ENCODE results near the gene VCAM1. TPM values are rescaled to one million over a fixed set of nuclear protein-coding genes. Genes with fewer than 3 reads are reported as not detected.

Gene VCAM1
- total and polyA plus RNA-seq, 2 of the 4 experiments (the other 2 are of a cell fraction): 10.1 to 21.1 TPM

DNA sequence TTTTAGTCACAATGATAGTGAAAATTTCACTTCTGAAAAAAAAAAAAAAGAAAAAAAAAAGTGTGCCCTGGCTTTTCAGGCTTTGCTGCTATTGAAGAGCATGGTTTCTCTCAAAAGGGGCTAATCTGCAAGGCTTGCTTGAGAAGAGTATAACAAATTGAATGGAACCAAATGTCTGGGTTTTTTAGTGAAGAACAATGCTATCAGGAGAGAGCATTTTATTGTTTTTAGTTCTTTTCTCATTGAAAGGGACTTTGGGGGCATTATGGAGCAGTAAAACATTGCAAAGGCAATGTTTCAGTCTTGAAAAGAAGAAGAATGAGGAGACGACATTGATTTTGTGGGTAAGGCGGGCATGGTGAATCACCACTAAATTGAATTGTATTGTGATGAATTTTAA, 28.2 kb downstream of the VCAM1 start:
- Histone ChIP-seq H3K14ac (replicated peaks; ENCODE audit: low read depth, low read length) (no peak overlapping the region), H4K8ac (ENCODE audit: low read depth in 2 of 2, low read length in 2 of 2) (no peak overlapping the region), H3K4me2 (ENCODE audit: low read depth, low read length) (no peak overlapping the region), H3K27me3 (ENCODE audit: control insufficient read depth, insufficient read depth, low read length) (no peaks in the 10 kb centered on the region), H2BK5ac (ENCODE audit: low read depth, low read length, poor library complexity, severe bottlenecking) (no peak overlapping the region), H4K5ac (ENCODE audit: low read depth, low read length) (no peak overlapping the region), H3K4ac (ENCODE audit: low read depth, low read length) (no peak overlapping the region), H2AK5ac (ENCODE audit: low read depth, low read length) (no peak overlapping the region), H3K23ac (ENCODE audit: low read depth, low read length) (no peak overlapping the region), H3K79me1 (ENCODE audit: low read depth in 1 of 2, low read length in 2 of 2) (no peaks in the 10 kb centered on the region), H2AFZ (replicated peaks; ENCODE audit: low read length, poor library complexity) (no peak overlapping the region), H3K56ac (ENCODE audit: extremely low read depth, insufficient read depth, low read length) (no peak overlapping the region), H4K20me1 (ENCODE audit: insufficient read depth, low read length) (no peaks in the 10 kb centered on the region), H2BK20ac (ENCODE audit: low read depth, low read length) (no peak overlapping the region), H3K18ac (ENCODE audit: low read depth, low read length) (no peak overlapping the region), H3K4me3 (ENCODE audit: insufficient read depth, low read depth, low read length) (no peak overlapping the region), H3K27ac (ENCODE audit: insufficient read depth, low read length) (no peak overlapping the region), H3K36me3 (ENCODE audit: control insufficient read depth, insufficient read depth, low read length) (no peaks in the 10 kb centered on the region), H3K9me1 (ENCODE audit: insufficient read depth, low read length) (no peaks in the 10 kb centered on the region), H2BK120ac (ENCODE audit: low read depth, low read length) (no peak overlapping the region), H3K9ac (ENCODE audit: low read depth, low read length) (no peak overlapping the region), H3K4me1 (ENCODE audit: control insufficient read depth, insufficient read depth, low read length) (no peaks in the 10 kb centered on the region), H3K9me3 (ENCODE audit: control insufficient read depth, insufficient read depth, low read length) (no peaks in the 10 kb centered on the region), H2AK9ac (replicated peaks; ENCODE audit: low read depth, low read length, poor library complexity) (no peak overlapping the region), H2BK15ac (ENCODE audit: low read depth, low read length) (no peak overlapping the region), H4K91ac (ENCODE audit: insufficient read depth, low read depth, low read length) (no peak overlapping the region)
- no TSS peak for BruUV-seq (replicated peaks)
- intact Hi-C loops (cut with micrococcal nuclease) (no loop called here), dilution Hi-C loops (cut with HindIII; ENCODE audit: low sequenced_read_pairs, unreplicated experiment) (no loop called here), in situ Hi-C loops (cut with MboI; ENCODE audit: low sequenced_read_pairs) (no loop called here)
- ATAC-seq (ENCODE audit: low read depth): no peak
- CTCF ChIA-PET: no interaction called here
- WGBS, 2 experiments (ENCODE audit: extremely low coverage in 2 of 2, insufficient read length in 1 of 2): no CpG with 5 or more reads among the region's 2 CpGs
- DNase-seq: no peak
- TF ChIP-seq ELK1 (IDR thresholded peaks at IDR 0.05; ENCODE audit: borderline replicate concordance, low read depth, low read length) (no peak), RCOR1 (IDR thresholded peaks at IDR 0.05; ENCODE audit: insufficient replicate concordance, low read length) (no peak), CEBPB (IDR thresholded peaks at IDR 0.05; ENCODE audit: low read depth, low read length) (no peak), FOS (IDR thresholded peaks at IDR 0.05; ENCODE audit: low read depth, low read length) (no peak), MAZ (IDR thresholded peaks at IDR 0.05; ENCODE audit: borderline replicate concordance, low read depth, low read length) (no peak), MAFK (IDR thresholded peaks at IDR 0.05; ENCODE audit: low read depth, low read length) (no peak), CTCF (conservative IDR thresholded peaks at IDR 0.05; ENCODE audit: low read depth, low read length) (no peak), CHD1 (IDR thresholded peaks at IDR 0.05; ENCODE audit: low read depth, low read length) (no peak), RFX5 (IDR thresholded peaks at IDR 0.05; ENCODE audit: low read depth, low read length) (no peak), USF2 (IDR thresholded peaks at IDR 0.05; ENCODE audit: low read depth, low read length) (no peak), POLR2A (IDR thresholded peaks at IDR 0.05; ENCODE audit: low read depth, low read length) (no peak), MXI1 (IDR thresholded peaks at IDR 0.05; ENCODE audit: borderline replicate concordance, low read depth, low read length) (no peak), NFE2L2 (IDR thresholded peaks at IDR 0.05; ENCODE audit: low read depth, low read length) (no peak)
- POLR2A ChIA-PET (ENCODE audit: unreplicated experiment): no interaction called here

Data from IMR-90 (cell line).